NCI-H1092 (cell line): ENCODE measurements around the gene LINS1.

Source experiments
- DNase-seq: peaks from one replicate; lab custom pipeline; 2025; lab: John Stamatoyannopoulos, UW

LINS1 gene

GRCh38 chr15:100553468-100553867, 48.5 kb downstream of the LINS1 start:
- no peak for DNase-seq

DNA sequence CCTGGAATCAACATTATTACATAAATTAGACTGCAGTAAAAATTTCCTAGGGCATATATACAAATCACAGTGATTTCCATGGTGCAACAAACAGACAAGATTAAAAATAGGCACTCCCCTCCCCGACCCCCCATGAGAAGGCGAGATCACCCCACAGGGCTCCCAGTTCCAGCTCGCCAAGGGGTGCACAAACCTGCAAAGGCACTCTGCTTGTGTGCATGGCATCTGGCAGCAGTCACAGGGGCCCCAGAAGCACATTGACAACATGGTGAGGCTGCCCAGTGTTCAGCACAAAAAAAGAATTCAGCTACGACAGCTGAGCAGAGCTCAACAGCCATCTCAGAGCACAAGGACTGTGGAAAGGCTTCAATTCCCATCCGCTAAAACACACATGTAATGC, 54.0 kb downstream of the LINS1 start:
- no peak for DNase-seq

DNA sequence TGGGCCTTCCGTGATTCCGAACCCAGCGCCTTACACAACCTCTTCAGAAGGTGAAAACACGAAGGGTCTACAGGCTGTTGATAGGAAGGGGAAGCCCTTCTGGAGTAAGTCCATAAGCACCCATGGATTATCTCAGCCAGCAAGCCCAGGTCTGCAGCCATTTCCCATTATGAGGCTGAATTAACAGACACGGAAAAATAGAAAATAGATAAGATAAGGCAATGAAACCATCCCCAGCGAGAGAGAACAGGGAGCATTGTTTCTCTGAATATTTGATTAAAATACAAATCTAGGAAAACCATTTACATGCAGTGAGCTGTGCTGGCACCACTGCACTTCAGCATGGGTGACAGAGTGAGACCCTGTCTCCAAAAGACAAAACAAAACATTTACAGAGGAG, 57.0 kb downstream of the LINS1 start:
- DNase-seq, result no peak

GRCh38 chr15:100544338-100544841, 57.6 kb downstream of the LINS1 start:
- no peak for DNase-seq

- no peak for DNase-seq
Observed at GRCh38 chr15:100542290-100542689, 59.7 kb downstream of the LINS1 start.

- no peak for DNase-seq
Observed at GRCh38 chr15:100537331-100537730, 64.7 kb downstream of the LINS1 start.

- no peak for DNase-seq
Observed at GRCh38 chr15:100536733-100537132, 65.3 kb downstream of the LINS1 start.

DNA sequence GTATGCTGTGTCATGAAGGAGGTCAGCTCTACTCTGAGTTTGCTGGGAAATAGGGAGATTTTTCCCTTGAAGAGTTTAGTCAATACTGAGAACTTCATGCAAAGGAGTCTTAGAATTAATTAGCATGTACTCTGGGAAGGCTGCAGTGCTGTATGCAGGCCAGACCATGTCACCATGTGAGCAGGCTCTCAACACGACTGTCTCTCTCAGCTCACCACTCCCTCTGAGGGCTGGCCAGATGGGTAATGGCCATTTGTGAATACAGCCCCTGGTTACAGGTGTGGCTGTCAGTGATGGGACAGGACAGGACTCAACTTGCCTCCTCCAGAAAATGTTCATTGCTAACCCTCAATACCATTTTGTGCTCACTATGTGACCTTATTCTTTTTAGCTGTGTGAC, 68.1 kb downstream of the LINS1 start:
- DNase-seq, result no peak

- DNase-seq, result no peak
Observed at GRCh38 chr15:100531823-100532327, 70.1 kb downstream of the LINS1 start.

- no peak for DNase-seq
Observed at GRCh38 chr15:100531204-100531603, 70.8 kb downstream of the LINS1 start.

DNA sequence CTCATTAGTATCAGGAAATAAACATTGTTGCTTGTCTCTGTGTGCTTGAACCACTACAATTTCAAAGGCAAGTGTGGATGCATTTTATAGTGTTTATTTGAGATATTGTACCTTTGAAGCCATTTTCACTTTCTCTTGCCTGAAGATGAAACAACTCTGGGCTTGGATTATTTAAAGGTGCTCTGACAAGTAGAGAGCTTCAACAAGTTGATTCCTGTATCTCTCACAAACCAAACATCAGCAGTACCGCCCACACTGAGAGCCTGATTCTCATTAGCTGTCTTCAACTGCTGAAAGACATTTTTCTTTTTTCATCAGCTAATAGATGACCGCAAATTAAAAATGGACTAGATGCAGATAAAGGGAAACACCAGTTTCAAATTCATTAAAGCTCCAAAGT, 72.4 kb downstream of the LINS1 start:
- DNase-seq, result no peak

DNA sequence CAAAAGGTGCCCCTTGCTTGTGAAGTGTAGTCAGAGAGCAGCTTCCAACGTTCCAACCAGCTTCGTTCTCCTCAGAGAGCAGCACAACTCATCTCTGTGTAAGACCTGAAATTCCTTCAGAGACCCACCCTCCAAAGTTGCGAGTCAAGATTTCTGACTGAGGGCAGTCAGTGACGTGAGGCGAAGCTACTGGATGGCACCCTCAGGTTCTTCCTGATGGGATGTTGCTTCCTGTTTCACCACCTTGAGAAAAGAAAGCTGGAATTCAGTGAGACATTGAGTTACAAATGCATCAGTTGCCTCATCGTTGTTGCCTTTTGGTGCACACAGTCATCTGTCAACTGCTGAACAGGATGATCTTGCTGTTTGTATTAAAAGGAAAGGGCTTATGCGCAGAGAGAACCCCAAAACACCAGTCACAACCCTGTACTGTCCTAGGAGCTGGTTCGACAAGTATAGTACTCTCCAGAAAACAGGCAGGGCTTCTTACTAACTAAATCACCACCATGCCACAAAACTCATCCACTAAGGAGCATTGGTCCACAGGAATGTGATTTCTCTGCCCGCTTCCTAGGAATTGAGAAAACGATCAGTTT, 73.1 kb downstream of the LINS1 start, which contains the start of gene CERS3:
CERS3 (minus strand) TSS at position 118 of the 596 bp plus-strand sequence. CDS start 27,101 bp downstream, outside the sequence.
- DNase-seq, result no peak

- peak; percentile 72 for DNase-seq
Observed at GRCh38 chr15:100526027-100526481, 75.9 kb downstream of the LINS1 start.

GRCh38 chr15:100525436-100525835, 76.5 kb downstream of the LINS1 start:
- no peak for DNase-seq

- no peak for DNase-seq
Observed at GRCh38 chr15:100524326-100524725, 77.7 kb downstream of the LINS1 start.

DNA sequence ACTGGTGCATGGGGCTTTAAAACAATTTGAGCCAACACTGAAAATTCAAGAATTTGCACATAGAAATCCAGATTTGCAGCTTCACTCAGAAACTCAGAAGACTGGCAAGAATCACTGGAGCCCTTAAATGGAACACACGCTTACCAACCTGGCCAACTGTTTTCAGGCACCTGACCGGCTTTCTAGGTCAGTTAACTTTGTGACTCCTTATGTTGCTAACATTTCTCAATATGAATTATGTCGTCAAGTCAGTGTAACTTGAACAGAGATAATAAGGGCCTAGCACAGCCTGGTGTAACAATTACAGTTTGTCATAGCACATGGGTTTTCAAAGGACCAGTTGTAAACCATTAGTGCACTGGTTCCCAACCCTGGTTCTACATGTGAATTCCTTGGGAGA, 80.1 kb downstream of the LINS1 start:
- DNase-seq, result no peak

DNA sequence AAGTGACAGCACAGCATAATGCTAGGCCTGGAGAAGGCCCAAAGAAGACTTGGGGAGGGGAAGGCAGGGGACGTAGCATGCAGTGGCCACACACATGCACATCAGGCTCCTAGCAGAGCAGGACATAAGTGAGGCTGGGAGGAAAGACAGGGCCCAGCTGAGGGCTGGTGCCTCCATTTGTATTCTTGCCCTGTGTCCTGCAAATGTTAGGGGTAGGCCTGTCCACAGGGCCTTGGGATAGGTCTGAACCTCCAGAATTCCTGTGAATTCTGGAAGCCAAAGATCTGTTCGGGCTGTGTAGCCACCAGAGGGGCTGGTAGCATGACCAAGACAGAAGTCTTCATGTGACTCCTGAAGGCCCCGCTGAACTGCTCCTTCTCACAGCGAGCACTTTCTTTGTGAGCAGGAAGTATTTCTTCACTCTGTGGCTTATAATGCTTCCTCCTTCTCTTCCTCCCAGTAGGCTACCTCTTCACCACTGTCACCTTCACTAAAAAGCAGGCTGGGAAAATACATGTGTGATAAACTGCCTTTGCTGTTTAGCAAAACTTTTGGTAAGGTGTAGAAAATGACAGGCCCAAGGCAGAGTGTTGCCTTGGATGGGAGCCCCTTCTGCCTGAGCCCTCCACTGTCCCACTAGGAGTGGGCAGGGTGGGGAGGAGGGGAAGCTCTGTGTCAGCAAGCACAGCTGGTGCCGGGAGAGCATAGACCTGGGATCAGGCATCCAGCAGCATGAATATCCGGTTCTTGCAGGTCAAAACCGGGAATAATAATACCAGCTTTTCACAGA, 81.7 kb downstream of the LINS1 start:
- DNase-seq, result no peak

GRCh38 chr15:100517846-100518245, 84.1 kb downstream of the LINS1 start:
- DNase-seq, result no peak
